ENCODE measurements around the gene RAB1B.
A peak's percentile ranks its signal among the peaks of the same experiment; 100 is the strongest.
"Not testable (repeated sequence)": the region's sequence is repeated elsewhere in the genome, so short reads cannot be mapped to it uniquely, and the experiment has no call there.

The RAB1B gene

DNA sequence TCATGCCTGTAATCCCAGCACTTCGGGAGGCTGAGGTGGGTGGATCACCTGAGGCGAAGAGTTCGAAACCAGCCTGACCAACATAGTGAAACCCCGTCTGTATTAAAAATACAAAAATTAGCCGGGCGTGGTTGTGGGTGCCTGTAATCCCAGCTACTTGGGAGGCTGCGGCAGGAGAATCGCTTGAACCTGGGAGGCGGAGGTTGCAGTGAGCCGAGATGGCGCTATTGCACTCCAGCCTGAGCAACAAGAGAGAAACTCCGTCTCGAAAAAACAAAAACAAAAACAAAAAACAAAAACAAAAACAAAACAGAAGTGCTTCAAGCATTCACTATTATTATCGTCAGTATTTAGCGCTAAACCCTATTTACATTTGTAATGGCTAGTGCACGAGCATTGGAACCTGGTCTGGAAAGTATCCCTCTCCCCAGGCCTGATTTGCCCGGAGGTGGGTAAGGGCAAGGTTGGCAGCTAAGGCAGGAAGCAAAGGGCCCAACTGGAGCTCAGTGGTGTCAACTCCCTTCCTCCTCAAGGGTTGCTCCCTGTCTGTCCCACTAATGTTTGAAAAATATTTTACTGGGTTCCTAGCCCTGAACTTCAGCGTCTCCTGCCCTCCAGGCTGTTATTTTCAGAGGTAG, 42.5 kb downstream of the RAB1B start:
- not testable (repeated sequence) for DNase-seq

DNA sequence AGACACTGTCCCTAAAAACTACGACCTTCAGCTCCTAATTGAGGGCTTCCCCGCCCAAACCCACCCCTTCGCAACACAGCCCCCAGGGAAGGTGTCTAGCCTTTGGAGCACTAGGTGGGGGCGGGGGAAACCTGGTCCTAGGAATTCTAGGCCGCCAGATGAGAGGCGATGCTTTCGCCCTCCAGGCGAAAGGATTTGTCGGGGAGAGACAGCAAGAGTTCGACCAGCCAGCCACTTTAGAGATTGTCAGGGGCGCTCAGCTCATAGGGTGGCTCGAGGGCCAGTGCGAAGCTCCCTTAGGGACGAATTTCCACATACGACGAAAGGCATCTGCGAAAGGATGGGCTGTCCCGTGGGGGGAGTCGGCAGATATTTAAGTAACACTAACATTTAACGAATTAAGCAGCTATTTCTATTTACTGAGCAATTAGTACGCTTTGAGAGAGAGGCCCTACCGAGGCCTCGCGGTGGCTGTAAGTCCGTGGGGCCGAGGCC, 43.1 kb downstream of the RAB1B start:
- no peak for DNase-seq

DNA sequence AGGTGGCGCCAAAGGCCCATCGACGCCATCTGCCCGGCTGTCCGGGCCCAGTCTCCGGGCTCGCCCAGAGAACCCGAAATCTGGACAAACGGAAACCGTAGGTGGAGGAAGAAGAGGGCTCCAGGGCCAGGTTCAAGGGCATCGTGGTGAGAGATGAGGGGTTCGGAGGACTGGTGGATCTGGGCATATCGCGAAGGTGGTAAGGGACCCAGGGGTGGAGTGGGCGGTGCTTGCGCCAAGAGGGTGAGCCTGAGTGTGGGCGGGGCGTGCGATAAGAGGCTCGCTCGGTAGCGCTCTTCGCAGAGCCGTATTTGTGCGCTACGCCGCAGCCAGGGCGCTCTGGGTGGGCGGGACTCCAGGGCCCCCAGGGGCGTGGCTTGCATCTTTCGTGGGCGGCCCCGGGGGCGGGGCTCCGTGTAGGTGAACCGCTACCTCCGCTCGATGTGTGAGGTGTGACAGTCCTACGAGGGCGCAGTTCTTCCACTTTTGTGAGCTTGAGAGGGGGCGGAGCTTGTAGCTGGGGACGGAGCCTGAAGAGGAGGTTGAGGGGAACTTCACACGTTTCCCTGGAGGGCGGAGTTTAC, 43.6 kb downstream of the RAB1B start:
- peak; percentile 98 to 99 for DNase-seq

DNA sequence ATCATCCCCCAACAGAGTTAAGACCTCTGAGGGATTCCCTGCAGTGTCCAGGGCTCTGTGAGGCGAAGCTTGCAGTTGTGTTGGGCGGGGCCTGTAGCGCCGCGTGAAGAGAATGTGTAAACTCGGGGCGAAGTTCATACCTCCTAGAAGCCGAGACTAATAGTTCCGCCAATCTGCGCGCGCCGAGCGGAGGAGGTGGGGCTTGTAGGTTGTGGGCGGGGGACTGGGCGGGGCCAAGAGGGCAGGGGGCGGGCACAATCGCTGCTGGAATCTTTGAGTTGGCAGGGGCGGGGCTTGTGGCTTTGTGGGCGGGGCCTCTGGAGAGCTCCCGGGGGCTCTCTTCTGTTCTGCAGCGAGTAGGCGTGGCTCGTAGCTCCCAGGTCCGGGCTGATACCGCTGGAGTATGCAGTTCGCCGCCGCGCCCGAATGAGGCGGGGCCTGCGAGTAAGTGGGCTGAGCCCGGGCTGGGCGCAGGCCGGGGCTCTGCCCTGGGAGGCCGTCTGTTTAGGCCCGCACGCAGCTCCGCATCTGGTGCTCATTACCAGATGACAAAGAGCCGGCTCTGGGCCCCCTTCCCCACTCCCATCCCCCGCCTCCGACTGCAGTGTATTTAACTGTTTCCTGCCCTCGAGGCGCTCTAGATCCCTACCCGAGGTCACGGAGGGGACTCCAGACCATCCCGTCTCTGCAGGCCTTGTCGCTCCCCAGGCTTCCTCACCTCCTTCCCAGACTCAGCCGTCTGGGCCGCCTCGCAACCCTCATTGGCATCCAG, 44.3 kb downstream of the RAB1B start:
- peak; percentile 96 to 99 for DNase-seq

DNA sequence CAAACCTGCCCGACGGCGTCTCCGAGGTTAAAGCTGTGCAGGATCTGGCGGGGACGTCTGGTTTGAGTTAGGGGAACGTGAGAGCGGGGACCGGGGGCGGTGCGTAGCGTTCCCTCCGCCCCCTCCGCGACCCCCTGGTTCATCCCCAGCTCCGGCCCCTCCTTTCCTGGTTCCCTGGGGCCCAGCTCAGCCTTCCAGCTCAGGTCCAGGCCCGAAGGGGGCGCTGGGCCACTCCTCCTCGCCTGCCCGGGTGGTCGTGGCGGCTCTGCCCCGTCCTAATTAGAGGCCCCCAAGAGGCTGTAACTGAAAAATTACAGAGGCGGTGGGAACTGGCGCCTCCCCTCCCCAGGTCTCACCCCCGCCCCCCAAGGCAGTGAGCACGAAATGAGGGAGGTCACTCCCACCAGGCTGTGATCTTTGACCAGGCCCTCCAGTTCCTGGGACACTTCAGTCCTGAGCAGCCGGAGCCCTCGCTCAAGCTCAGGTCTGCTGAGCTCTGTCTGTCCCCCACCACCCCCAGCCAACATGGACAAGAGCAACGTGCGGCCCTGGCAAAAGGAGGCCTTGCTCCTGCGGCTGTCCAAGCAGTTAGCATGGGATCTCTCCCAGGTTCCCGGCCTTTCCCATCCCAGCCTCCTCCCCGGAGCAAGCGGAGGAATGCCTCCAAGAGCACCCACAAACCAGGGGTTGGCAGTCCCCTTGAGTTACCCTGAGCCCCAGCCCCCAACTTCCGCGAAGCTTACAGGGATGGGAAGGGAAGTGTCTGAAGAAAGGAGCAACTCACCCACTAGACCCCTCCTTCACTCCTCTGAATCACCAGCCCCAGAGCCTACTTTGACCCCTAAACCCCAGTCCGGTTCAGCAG, 45.1 kb downstream of the RAB1B start:
- no peak for DNase-seq

DNA sequence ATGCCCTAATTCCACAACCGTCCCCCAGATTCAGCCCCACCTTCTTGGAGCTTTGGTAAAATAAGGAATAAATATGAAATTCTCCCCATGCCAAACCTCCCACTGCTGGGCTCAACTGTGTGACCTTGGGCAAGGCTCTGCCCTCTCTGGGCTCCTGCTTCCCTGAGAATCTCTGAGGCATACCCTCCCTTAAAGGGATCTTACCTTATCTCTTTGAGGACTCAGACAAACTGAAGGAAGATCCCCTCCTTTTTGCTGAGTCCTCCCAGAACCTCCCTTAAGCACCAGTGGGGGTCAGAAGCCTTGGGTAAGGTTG, 45.7 kb downstream of the RAB1B start:
- DNase-seq: no peak

DNA sequence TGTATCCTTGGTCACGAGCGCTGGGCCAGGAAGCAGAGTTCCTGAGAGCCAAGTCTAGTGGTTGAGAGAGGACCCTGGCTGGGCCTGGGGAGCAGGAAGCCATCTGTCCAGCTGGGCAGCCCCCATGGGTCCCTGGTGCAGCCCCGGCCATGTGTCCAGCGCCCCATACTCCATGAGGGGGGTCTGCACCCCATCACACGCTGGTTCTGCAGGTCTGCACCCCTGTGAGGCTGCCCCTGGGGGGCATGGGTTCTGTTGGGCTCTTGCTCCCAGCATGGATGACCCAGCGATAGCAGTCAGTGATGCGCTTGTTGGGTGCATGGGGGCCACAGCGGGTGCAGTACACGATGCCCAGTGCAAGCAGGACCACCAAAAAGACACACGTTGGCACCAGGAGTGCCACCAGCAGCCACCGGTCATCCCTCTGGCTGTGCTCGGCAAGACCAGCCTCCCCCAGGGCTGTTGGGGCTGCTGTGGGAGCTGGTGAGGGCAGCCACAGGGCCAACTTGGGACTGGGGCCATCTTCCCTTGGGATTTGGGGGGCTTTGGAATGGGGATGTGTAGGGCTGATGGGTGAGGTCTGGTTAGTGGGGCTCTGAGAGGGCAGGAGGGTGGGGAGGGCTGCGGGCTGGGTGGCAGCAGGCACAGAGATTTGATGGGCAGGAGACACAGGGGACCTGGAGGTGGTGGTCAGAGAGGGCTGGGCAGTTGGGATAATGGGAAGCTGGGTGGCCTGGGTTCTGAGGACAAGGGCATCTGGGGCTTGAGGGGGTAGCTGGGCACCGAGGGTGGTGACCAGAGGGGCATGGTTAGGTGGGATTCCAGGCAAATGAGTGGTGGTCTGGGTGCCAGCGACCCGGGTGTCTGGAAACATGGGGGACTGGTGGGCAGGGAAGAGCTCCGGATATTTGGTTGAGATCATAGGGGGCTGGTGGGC, 46.4 kb downstream of the RAB1B start:
- DNase-seq: no peak

DNA sequence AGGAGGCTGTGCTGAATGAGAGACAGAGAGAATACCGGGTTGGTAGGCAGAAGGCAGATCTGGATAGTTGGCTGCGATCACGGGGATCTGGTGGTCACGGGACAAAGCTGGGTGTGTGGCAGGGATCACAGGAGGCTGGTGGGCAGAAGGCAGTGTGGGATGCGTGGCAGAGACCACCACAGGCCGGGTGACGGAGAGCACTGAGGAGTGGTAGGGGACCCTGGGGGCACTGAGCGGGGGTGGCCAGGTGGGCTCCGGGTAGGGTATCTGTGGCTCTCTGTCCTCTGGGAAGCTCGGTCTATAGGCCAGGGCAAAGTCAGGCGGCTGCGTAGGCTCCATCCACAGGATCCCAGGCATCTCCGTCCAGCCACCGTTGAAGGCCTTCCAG, 47.1 kb downstream of the RAB1B start:
- DNase-seq: no peak

DNA sequence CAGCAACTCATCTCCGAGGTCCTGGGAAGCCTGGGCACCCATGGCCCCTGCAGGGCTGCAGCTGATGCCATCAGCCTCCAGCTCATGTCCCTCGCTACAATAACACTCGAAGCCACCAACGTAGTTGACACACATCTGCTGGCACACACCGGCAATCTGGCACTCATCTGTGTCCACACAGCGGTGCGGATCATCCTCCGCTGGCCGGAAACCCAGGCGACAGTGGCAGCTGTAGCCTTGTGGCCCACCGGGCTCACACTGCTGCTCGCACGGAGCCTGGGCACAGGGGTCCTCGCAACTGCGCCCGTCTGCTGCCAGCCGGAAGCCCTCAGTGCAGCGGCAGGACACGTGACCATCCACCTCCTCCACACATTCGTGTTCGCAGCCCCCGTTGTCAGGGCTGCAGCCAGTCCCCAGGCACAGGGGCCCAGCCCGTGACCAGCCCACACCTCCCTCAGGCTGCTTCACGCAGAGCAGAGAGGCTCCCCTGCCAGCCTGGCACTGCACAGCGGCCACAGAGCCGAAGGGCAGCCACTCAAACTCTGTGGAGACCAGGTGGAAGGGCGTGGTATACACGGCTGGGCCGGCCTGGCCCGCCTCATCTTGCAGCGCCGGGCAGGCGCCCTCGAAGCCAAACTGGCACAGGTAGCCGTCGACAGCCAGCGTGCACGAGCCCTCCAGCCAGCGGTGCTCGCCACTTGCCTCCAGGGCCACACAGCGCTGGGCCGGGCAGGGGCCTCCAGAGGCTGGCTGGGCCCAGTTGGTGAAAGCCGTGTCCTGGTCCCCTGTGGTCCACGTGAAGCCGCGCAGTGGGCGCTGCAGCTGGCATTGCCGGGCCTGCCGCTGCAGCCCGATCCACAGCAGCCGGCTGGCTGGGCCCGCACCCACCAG, 47.7 kb downstream of the RAB1B start:
- DNase-seq: no peak

DNA sequence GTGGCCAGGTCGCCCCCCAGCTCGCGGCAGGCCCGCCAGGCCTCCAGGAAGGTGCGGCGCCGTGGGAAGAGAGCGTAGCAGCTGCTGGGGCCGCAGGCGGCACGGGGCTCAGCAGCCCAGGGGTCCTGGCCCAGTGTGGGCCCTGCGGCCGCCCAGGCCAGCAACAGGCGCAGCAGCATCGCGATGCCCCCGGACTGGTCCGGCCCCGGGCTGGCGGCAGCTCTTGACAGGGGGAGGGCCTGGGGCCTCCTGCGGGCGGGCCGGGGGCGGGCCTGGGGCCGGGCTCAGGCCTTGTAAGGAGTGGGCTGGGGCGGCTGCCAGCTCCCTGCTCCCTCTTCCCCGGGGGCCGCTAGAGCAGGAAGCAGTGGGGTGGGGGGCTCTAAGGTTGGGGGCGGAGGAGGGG, 48.4 kb downstream of the RAB1B start, which contains the start of gene CD248:
Gene CD248 (minus strand): TSS at position 196 of the 403 bp plus-strand sequence. CDS start 17 bp downstream, at position 179.
- no peak for DNase-seq

DNA sequence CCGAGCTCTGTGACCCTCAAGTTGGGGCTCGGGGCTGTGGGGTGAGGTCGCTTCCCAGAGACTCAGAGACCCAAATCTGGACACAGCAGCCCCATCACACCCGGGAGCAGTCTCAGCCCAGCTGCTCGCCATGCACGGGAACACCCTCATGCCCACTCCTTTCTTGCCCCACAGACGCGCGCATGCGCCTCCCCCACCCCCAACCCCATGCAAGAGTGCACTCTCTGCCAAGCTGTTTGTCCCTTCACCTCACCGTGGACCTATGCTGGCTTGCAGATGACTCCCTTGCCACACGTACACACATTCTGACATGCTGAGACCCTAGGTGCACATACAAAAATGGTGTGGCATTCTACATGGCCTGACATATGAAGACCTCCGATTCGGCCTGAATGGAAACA, 48.9 kb downstream of the RAB1B start:
- no peak for DNase-seq

DNA sequence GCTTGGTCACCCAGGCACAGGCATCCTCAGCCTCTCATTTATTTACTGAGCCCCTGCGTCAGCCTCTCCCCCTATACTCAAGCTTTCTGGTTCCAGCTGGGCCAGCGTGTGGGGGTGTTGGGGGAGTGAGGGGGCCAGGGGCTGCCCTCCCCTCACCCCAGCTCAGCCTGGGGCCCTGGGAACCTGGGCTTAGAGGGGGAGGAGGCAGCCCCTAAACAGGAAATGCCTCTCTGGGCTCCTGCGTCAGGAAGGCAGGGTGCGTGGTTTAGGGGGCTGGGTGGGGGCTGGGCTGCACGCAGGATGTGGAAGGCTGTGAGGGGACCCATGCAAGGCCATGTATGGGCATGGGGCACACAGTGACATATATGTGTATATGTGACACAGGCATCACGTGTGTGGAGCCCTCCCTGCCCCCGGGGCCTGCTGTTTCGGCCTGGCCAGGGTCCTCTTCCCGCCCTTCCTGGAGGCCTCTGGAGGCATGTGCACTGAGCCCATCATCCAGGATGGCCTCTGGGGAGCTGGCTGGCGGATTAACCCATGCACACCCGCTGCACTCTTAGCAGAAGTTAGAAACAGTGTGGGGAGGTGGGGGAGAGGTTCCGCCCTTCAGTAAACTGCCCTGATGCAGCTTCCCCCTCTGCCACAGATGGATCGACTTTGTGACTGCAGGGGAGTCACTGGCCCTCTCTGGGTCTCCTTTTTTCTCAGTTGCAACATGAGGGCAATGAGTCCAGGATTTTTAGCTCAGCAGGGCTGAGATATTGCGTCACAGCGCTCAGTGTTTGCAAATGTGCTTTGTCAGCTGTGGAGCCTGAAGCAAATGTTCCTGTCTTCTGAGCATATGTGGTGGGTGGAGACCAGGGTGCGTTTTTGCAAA, 49.5 kb downstream of the RAB1B start:
- DNase-seq: no peak

DNA sequence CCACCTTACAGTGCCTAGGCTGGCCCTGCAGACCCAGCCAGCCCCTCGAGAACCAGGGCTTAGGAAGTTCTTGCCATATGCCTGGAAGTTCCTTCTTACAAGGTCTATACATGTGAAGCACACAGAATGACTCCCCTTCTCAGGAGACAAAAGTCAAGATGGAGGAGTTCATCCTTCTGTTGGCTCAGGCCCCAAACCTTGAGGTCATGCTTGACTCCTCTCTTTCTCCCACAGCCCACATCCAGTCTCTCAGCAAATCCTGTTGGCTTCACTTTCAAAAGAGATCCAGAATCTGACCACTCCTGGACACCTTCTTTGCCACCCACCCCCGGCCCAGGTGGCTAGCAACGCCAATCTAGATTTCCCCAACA, 50.1 kb downstream of the RAB1B start:
- no peak for DNase-seq

DNA sequence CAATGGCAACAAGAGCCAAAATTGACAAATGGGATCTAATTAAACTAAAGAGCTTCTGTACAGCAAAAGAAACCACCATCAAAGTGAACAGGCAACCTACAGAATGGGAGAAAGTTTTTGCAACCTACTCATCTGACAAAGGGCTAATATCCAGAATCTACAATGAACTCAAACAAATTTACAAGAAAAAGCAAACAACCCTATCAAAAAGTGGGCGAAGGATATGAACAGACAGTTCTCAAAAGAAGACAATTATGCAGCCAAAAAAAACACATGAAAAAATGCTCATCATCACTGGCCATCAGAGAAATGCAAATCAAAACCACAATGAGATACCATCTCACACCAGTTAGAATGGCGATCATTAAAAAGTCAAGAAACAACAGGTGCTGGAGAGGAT, 51.9 kb downstream of the RAB1B start:
- not testable (repeated sequence) for DNase-seq

DNA sequence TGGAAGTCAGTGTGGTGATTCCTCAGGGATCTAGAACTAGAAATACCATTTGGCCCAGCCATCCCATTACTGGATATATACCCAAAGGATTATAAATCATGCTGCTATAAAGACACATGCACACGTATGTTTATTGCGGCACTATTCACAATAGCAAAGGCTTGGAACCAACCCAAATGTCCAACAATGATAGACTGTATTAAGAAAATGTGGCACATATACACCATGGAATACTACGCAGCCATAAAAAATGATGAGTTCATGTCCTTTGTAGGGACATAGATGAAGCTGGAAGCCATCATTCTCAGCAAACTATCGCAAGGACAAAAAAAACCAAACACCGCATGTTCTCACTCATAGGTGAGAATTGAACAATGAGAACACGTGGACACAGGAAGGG, 52.3 kb downstream of the RAB1B start:
- DNase-seq: not testable (repeated sequence)

DNA sequence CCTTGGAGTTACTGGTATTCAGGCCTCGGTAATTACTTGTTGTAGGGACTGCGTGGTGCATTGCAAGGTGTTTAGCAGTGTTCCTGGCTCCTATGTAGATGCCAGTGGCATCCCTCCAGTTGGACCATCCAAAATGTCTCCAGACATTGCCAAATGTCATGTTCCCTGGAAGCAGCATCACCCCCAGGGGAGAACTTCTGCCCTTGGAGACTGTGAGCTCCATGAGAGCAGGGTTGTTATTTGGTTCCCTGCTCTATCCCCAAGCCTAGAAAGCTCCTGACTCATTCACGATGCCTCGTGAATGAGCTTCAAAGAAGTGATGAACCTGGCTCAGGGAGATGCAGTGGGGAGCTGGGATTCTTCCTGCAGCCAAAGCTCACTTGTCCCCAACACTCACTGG, 53.2 kb downstream of the RAB1B start:
- DNase-seq: no peak

DNA sequence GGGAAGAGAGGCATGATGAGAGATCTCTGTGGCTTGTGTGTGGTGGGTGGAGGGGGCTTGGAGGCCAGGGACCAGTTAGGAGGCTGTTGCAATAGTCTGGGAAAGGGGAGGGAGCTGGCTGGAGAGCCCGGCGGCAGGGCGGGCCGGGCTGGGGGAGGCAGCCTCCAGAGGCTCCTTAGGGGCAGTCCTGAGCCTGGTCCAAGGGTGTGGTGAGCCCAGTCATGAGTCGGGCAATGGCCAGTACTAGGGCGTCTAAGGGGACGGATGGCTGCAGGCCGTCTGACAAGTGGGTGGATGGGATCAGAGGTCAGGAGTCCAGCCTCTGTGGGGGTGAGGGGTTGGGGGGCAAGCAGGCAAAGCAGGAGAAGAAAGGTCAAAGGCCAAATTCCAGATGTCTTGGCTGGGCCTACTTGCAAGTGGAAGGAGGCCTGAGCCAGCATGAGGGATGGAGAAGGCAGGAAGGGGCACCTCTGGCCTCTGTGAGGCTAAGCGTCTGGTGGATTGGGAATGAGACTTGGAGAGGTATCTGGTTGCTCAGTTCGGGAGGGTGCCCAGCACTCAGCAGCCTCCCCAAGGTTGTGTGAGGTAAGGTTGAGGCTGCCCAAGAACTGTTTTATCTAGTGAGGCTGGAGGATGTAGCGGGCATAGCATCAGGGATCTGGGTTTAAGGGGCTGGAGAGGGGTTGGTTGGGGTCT, 54.4 kb downstream of the RAB1B start:
- no peak for DNase-seq

DNA sequence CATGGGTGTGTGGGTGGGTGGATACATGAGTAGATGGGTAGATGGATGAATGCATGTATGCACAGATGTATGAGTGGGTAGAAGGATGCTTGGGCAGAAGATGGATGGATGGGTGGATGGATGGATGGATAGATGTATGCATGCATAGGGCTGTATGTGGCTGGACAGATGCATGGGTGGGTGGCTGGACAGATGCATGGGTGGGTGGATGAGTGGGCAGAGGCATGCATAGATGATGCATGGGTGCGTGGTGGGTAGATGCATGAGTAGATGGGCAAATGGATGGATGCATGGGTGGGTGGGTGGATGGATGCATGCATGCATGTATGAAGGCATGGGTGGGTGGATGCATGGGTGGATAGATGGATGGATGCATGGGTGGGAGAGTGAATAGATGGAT, 55.2 kb downstream of the RAB1B start:
- DNase-seq: no peak

DNA sequence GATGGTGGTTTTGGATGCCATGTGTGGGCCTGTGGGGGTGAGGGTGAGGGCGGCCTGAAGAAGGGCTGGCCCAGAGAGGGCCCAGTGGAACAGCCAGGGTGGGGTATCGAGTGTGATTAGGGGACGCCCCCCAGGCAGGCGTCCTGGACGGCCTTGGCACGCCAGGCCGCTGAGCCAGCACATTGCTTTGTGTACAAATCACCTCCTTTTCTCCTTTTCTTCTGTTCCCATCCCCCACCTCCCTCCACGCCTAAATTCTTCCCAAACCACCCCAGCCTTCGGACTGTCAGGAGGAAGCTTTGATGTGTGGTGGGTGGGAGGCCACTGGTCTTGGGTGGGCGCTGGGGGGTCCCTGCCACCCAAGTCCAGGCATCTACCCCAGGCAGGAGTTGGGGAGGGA, 56.2 kb downstream of the RAB1B start:
- DNase-seq: no peak

All from NCI-H526 (cell line).